Activated CD4-positive, alpha-beta T cell treated with anti-CD3 and anti-CD28 coated beads, Interleukin-2, amount 10 ng/mL, durations not matched to agents 24 days and 14 days (primary cell): ENCODE results near the gene LOC101059915.

Source experiments
- DNase-seq: peaks from one replicate; pipeline ENCODE4 v3.0.0; 2022
- H3K27ac Mint-ChIP-seq: one replicate; pipeline ENCODE4 v1.8.0; 2022; ENCODE audit warnings: mild to moderate bottlenecking, mixed read lengths
- H3K27me3 Mint-ChIP-seq: one replicate; pipeline ENCODE4 v1.8.0; 2022; ENCODE audit warnings: mixed read lengths
- H3K36me3 Mint-ChIP-seq: one replicate; pipeline ENCODE4 v1.8.0; 2022; ENCODE audit warnings: low read depth, mild to moderate bottlenecking, mixed read lengths
- H3K4me1 Mint-ChIP-seq: one replicate; pipeline ENCODE4 v1.8.0; 2021; ENCODE audit warnings: mixed read lengths
- H3K4me3 Mint-ChIP-seq: one replicate; pipeline ENCODE4 v1.8.0; 2022; ENCODE audit warnings: mild to moderate bottlenecking, moderate library complexity, mixed read lengths
- H3K9me3 Mint-ChIP-seq: one replicate; pipeline ENCODE4 v1.8.0; 2021; ENCODE audit warnings: mixed read lengths
- intact Hi-C: fragments of 100-400 bp; cut with micrococcal nuclease; formaldehyde crosslinking; loops from one replicate; pipeline ENCODE4 v1.15.1; 2023

The LOC101059915 gene

GRCh38 chrX:71667328-71668247 lies at the start of gene LOC101059915:
Gene LOC101059915 (plus strand): TSS chrX:71667546.
- H3K27me3 Mint-ChIP-seq: peaks cover 3% of the 10 kb centered on the region
- peak; percentile 36 for DNase-seq
- no peak within 1 kb of the TSS for H3K4me3 Mint-ChIP-seq

GRCh38 chrX:71617742-71618141 lies 49.6 kb upstream of the LOC101059915 start:
- Mint-ChIP-seq H3K36me3 (peaks cover 44% of the 10 kb centered on the region), H3K9me3 (no peaks in the 10 kb centered on the region), H3K27me3 (no peaks in the 10 kb centered on the region), H3K4me1 (peaks cover 68% of the 10 kb centered on the region), H3K4me3 (peak overlapping the region; percentile 94), H3K27ac (peak overlapping the region; percentile 97)
- intact Hi-C loops: loop anchor here (1.0 to 5.0 kb wide), 5 partner anchors 11 to 250 kb away; partner anchors contain the start of gene TAF1
- DNase-seq: no peak

More at GRCh38 chrX:71667328-71668247, at the start of gene LOC101059915:
- peaks cover 30% of the 10 kb centered on the region for H3K4me1 Mint-ChIP-seq
- no peak within 1 kb of the TSS for H3K27ac Mint-ChIP-seq
- intact Hi-C loops: no loop called here
- no peaks in the 10 kb centered on the region for H3K9me3 Mint-ChIP-seq
- no peaks in the 10 kb centered on the region for H3K36me3 Mint-ChIP-seq

GRCh38 chrX:71618303-71618721 lies 49.0 kb upstream of the LOC101059915 start, which contains the start of gene CXCR3:
Gene CXCR3 (minus strand): TSS chrX:71618511. CDS start chrX:71618449, 62 bp downstream.
- H3K36me3 Mint-ChIP-seq: peaks cover 39% of the 10 kb centered on the region
- intact Hi-C loops: loop anchor here (1.0 to 5.0 kb wide), 4 partner anchors 20 to 251 kb away; partner anchors contain the start of gene TAF1

DNA sequence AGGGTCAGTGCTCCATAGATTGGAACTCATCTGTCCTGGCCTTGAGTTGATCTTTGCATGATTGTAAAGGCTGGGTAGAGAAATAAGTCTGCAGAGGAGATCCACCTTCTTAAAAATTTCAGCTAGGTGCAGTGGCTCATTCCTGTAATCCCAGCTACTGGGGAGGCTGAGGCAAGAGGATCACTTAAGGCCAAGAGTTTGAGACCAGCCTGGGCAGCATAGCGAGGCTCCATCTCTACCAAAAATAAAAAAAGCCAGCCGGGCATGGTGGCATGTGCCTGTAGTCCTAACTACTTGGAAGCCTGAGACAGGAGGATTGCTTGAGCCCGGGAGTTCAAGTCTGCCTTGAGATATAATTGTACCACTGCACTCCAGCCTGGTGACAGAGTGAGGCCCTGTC lies 48.6 kb upstream of the LOC101059915 start:
- intact Hi-C loops: loop anchor here (1.0 to 5.0 kb wide), 5 partner anchors 20 to 251 kb away; partner anchors contain the start of gene TAF1
- no peaks in the 10 kb centered on the region for H3K27me3 Mint-ChIP-seq
- H3K4me3 Mint-ChIP-seq: peak overlapping the region; percentile 94

More at GRCh38 chrX:71618303-71618721, 49.0 kb upstream of the LOC101059915 start, which contains the start of gene CXCR3:
- Mint-ChIP-seq H3K27ac (peak within 1 kb of the TSS; percentile 97), H3K9me3 (no peaks in the 10 kb centered on the region), H3K4me3 (peak within 1 kb of the TSS; percentile 94), H3K27me3 (no peaks in the 10 kb centered on the region), H3K4me1 (peaks cover 70% of the 10 kb centered on the region)
- peak; percentile 91 for DNase-seq

GRCh38 chrX:71619193-71619592 lies 48.2 kb upstream of the LOC101059915 start:
- Mint-ChIP-seq H3K9me3 (no peaks in the 10 kb centered on the region), H3K27me3 (no peaks in the 10 kb centered on the region), H3K36me3 (peaks cover 36% of the 10 kb centered on the region), H3K27ac (peak overlapping the region; percentile 97), H3K4me3 (peak overlapping the region; percentile 94), H3K4me1 (peaks cover 73% of the 10 kb centered on the region)
- intact Hi-C loops: loop anchor here (1.0 to 5.0 kb wide), 2 partner anchors 76 to 252 kb away; partner anchors contain the start of gene TAF1
- DNase-seq: peak; percentile 81

More for the DNA sequence above, 48.6 kb upstream of the LOC101059915 start:
- Mint-ChIP-seq H3K9me3 (no peaks in the 10 kb centered on the region), H3K27ac (peak overlapping the region; percentile 97), H3K36me3 (peaks cover 36% of the 10 kb centered on the region), H3K4me1 (peaks cover 71% of the 10 kb centered on the region)
- no peak for DNase-seq

DNA sequence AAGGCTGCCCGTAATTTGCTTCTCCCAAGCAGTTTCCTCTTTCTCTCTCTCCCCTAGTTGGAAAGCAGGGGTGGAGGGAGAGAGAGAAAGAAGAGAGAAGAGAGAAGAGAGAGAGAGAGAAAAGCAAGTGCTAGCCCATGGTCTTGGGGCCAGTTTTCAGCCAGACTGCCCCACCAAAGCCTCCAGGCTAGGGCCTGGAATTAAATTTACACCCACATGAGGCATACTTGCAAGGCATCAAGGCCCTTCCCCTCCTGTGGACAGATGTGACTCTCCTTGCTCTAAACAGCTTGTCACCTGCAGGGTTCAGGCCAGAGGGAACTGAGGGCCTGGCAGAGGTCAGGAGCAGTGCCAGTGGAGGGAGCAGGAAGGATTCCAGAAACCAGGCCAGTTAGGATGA lies 47.4 kb upstream of the LOC101059915 start:
- Mint-ChIP-seq H3K27me3 (no peaks in the 10 kb centered on the region), H3K9me3 (no peaks in the 10 kb centered on the region), H3K27ac (peak overlapping the region; percentile 97), H3K4me1 (peaks cover 70% of the 10 kb centered on the region), H3K36me3 (peaks cover 31% of the 10 kb centered on the region), H3K4me3 (peak overlapping the region; percentile 40)
- DNase-seq: no peak
- intact Hi-C loops: loop anchor here (1.0 to 5.0 kb wide), 2 partner anchors 77 to 253 kb away; partner anchors contain the start of gene TAF1

DNA sequence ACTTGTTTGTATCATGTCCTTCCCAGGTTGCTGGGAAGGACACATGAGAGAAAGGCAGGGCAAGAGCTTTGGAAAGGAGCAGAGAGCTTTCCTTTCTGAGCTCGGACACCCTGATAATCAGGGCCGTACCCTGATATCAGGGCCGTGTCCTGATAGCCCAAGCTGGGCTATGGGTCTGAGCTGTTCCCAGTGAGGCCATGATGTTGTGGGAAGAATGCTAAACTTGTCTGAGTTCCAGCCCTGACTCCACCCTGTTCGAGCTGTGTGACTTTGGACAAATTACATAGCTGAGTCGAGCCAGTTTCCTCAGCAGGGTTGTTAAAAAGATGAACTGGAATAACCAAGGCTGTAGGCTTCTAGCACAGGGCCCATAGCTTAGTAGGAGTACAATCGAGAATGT lies 45.7 kb upstream of the LOC101059915 start:
- intact Hi-C loops: no loop called here
- Mint-ChIP-seq H3K9me3 (no peaks in the 10 kb centered on the region), H3K27ac (peak overlapping the region; percentile 95), H3K36me3 (peaks cover 19% of the 10 kb centered on the region), H3K4me3 (peak overlapping the region; percentile 26), H3K4me1 (peaks cover 63% of the 10 kb centered on the region), H3K27me3 (no peaks in the 10 kb centered on the region)
- DNase-seq: no peak

DNA sequence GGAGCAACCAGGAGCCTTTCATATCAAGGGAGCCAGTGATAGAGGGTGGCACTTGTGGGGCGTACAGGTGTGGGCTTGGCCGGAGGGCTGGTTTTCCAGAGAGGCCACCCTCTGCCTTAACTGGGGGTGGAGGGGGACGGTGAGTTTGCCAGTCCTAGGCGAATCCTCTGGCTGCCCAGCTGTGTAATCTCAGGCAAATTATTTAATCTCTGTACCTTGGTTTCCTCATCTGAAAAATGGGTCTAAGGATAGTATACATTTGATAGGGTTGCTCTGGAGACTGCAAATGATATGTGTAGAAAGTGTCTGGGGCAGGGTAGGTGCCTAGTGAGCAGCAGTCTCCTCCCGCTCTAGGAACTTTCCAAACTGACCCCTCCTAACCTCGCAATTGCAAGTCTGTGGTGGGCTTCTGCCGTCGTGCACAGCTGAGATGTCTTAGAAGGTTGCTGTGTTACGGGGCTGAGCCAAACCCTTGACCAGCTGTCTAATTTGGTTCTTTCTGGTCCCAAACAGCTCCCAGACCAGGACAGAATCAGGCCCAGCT lies 45.2 kb upstream of the LOC101059915 start:
- Mint-ChIP-seq H3K9me3 (no peaks in the 10 kb centered on the region), H3K27me3 (no peaks in the 10 kb centered on the region), H3K27ac (peak overlapping the region; percentile 95), H3K4me3 (peak overlapping the region; percentile 76), H3K36me3 (peaks cover 14% of the 10 kb centered on the region), H3K4me1 (peaks cover 60% of the 10 kb centered on the region)
- DNase-seq: no peak
- intact Hi-C loops: no loop called here

GRCh38 chrX:71622576-71623450 lies 44.5 kb upstream of the LOC101059915 start:
- Mint-ChIP-seq H3K36me3 (peaks cover 8% of the 10 kb centered on the region), H3K4me3 (peak overlapping the region; percentile 76), H3K27ac (peak overlapping the region; percentile 95), H3K9me3 (no peaks in the 10 kb centered on the region), H3K4me1 (peaks cover 53% of the 10 kb centered on the region), H3K27me3 (no peaks in the 10 kb centered on the region)
- intact Hi-C loops: no loop called here
- peak; percentile 86 for DNase-seq

DNA sequence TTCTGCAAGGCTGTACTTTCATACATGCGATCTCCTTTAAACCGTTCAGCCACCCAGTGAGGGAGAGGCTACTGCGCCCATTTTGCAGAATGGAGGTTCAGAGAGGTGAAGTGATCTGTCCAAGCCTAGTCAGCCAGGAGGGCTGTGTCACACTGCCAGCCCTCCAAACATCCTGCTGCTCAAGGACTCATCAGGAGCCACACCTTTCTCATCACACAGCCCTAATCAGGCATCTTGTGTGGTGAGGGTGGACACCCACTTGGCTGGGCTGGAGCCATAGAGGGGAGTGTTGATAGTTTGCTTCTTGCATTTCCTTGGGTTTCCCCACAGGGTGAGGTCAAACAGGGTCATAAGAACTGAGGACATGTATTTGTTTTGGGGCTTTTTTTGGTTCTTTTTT lies 43.6 kb upstream of the LOC101059915 start:
- Mint-ChIP-seq H3K4me1 (peaks cover 46% of the 10 kb centered on the region), H3K4me3 (peak overlapping the region; percentile 76), H3K27ac (peak overlapping the region; percentile 95), H3K27me3 (no peaks in the 10 kb centered on the region), H3K36me3 (peaks cover 3% of the 10 kb centered on the region), H3K9me3 (no peaks in the 10 kb centered on the region)
- intact Hi-C loops: no loop called here
- peak; percentile 71 for DNase-seq

DNA sequence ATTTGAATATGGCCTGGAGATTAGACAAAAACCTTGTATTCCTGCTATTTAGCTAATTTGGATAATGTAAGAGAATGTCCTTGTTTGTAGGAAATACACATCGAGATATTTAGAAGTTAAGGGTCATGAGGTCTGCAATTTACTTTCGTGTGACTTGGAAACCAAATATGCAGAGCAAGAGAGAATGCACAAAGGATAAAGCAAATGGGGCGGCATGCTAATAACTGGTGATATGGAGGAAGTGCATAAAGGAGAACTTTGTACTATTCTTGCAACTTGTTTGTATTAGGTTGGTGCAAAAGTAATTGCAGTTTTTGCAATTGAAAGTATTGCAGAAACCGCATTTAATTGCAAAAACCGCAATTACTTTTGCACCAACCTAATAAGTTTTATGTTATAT lies 41.9 kb upstream of the LOC101059915 start:
- DNase-seq: no peak
- no peak overlapping the region for H3K4me3 Mint-ChIP-seq
- H3K9me3 Mint-ChIP-seq: no peaks in the 10 kb centered on the region
- no peaks in the 10 kb centered on the region for H3K27me3 Mint-ChIP-seq
- H3K4me1 Mint-ChIP-seq: peaks cover 35% of the 10 kb centered on the region
- intact Hi-C loops: no loop called here
- H3K36me3 Mint-ChIP-seq: peaks cover 1% of the 10 kb centered on the region
- H3K27ac Mint-ChIP-seq: no peak overlapping the region

GRCh38 chrX:71626576-71626975 lies 40.8 kb upstream of the LOC101059915 start:
- peaks cover 1% of the 10 kb centered on the region for H3K36me3 Mint-ChIP-seq
- no peaks in the 10 kb centered on the region for H3K27me3 Mint-ChIP-seq
- H3K9me3 Mint-ChIP-seq: no peaks in the 10 kb centered on the region
- H3K4me1 Mint-ChIP-seq: peaks cover 30% of the 10 kb centered on the region
- H3K4me3 Mint-ChIP-seq: no peak overlapping the region
- intact Hi-C loops: no loop called here
- H3K27ac Mint-ChIP-seq: no peak overlapping the region
- no peak for DNase-seq
